HEK293 (cell line): ENCODE measurements around the gene SREBF1.

Experiments
- CTCF ChIA-PET: fragments of 350-600 bp; formaldehyde crosslinking; extraction: SDS; loops from one replicate; lab custom pipeline; 2021; ENCODE audit warnings: antibody characterized with exemption; lab: Yijun Ruan, JAX
- POLR2A ChIA-PET: fragments of 300-600 bp; formaldehyde crosslinking; extraction: SDS; loops from one replicate; lab custom pipeline; 2020; ENCODE audit warnings: antibody characterized with exemption, inconsistent platforms; lab: Yijun Ruan, JAX
- H3K27ac ChIP-seq: fragments of 200-500 bp; sonication (Bioruptor generic); 2 replicates; pipeline ENCODE4 v1.5.1; 2014; ENCODE audit warnings: low read depth, low read length, control low read depth, inconsistent platforms; ENCODE audit errors: extremely low read depth
- H3K36me3 ChIP-seq, 2 experiments: fragments of 200-500 bp in 1 of 2; sonication (Bioruptor generic) in 1 of 2; 1 replicate in 1 of 2; 2 replicates in 1 of 2; pipeline ENCODE4 v1.5.1; 2014 to 2017; ENCODE audit warnings: inconsistent platforms in 2 of 2, low read length in 2 of 2; ENCODE audit not compliant: control insufficient read depth in 2 of 2, insufficient read depth in 1 of 2
- H3K4me1 ChIP-seq: fragments of 200-500 bp; sonication (Bioruptor generic); 2 replicates; pipeline ENCODE4 v1.5.1; 2014; ENCODE audit warnings: mild to moderate bottlenecking, low read length, inconsistent platforms; ENCODE audit not compliant: control insufficient read depth, insufficient read depth
- H3K4me3 ChIP-seq: 2 replicates; pipeline ENCODE4 v1.5.1; 2011; ENCODE audit warnings: low read depth, mild to moderate bottlenecking, control low read depth, low read length, moderate library complexity
- H3K9me3 ChIP-seq: fragments of 200-500 bp; sonication (Bioruptor generic); 2 replicates; pipeline ENCODE4 v1.5.1; 2014; ENCODE audit warnings: low read depth, low read length, inconsistent platforms; ENCODE audit not compliant: control insufficient read depth, insufficient read depth
- EGR2 ChIP-seq: fragments of 450-650 bp; formaldehyde crosslinking; IDR thresholded peaks from 2 replicates; pipeline ENCODE4 v1.5.1; 2016; ENCODE audit warnings: low read depth, missing biosample characterization, missing genetic modification characterization
- HOXC10 ChIP-seq: sonication (generic); formaldehyde crosslinking; IDR thresholded peaks from 2 replicates; pipeline ENCODE4 v1.8.1; 2023; ENCODE audit warnings: mild to moderate bottlenecking, missing genetic modification reagents
- MYNN ChIP-seq: fragments of 450-650 bp; formaldehyde crosslinking; IDR thresholded peaks from 2 replicates; pipeline ENCODE4 v1.5.1; 2016; ENCODE audit warnings: missing biosample characterization, missing genetic modification characterization, borderline replicate concordance
- MZF1 ChIP-seq: fragments of 450-650 bp; formaldehyde crosslinking; IDR thresholded peaks from 2 replicates; pipeline ENCODE4 v1.5.1; 2017; ENCODE audit warnings: missing biosample characterization, missing genetic modification characterization, borderline replicate concordance
- PBX3 ChIP-seq: sonication (generic); formaldehyde crosslinking; IDR thresholded peaks from 2 replicates; pipeline ENCODE4 v1.8.1; 2022; ENCODE audit warnings: mild to moderate bottlenecking, moderate library complexity, missing genetic modification reagents
- REST ChIP-seq: fragments of 450-650 bp; formaldehyde crosslinking; IDR thresholded peaks from 2 replicates; pipeline ENCODE4 v1.5.1; 2016; ENCODE audit warnings: missing biosample characterization, missing genetic modification characterization
- SP3 ChIP-seq: fragments of 450-650 bp; formaldehyde crosslinking; IDR thresholded peaks from 2 replicates; pipeline ENCODE4 v1.5.1; 2016; ENCODE audit warnings: missing biosample characterization, missing genetic modification characterization
- WT1 ChIP-seq: fragments of 450-650 bp; formaldehyde crosslinking; IDR thresholded peaks from 2 replicates; pipeline ENCODE4 v1.5.1; 2016; ENCODE audit warnings: missing biosample characterization, missing genetic modification characterization
- ZBTB10 ChIP-seq: fragments of 450-650 bp; formaldehyde crosslinking; IDR thresholded peaks from 2 replicates; pipeline ENCODE4 v1.5.1; 2016; ENCODE audit warnings: missing biosample characterization, missing genetic modification characterization
- ZNF302 ChIP-seq: fragments of 450-650 bp; formaldehyde crosslinking; IDR thresholded peaks from 2 replicates; pipeline ENCODE4 v1.5.1; 2016; ENCODE audit warnings: missing biosample characterization, missing genetic modification characterization, low read depth
- ZNF391 ChIP-seq: fragments of 450-650 bp; formaldehyde crosslinking; IDR thresholded peaks from 2 replicates; pipeline ENCODE4 v1.5.1; 2016; ENCODE audit warnings: low read depth, missing biosample characterization, missing genetic modification characterization, borderline replicate concordance
- ZNF394 ChIP-seq: fragments of 450-650 bp; formaldehyde crosslinking; IDR thresholded peaks from 2 replicates; pipeline ENCODE4 v1.5.1; 2016; ENCODE audit warnings: missing biosample characterization, missing genetic modification characterization, mild to moderate bottlenecking, moderate library complexity, borderline replicate concordance
- ZNF600 ChIP-seq: fragments of 450-650 bp; formaldehyde crosslinking; IDR thresholded peaks from 2 replicates; pipeline ENCODE4 v1.5.1; 2016; ENCODE audit warnings: missing biosample characterization, missing genetic modification characterization
- ZNF664 ChIP-seq: fragments of 450-650 bp; formaldehyde crosslinking; IDR thresholded peaks from 2 replicates; pipeline ENCODE4 v1.5.1; 2016; ENCODE audit warnings: missing biosample characterization, missing genetic modification characterization
- ZNF704 ChIP-seq: fragments of 450-650 bp; formaldehyde crosslinking; IDR thresholded peaks from 2 replicates; pipeline ENCODE4 v1.5.1; 2016; ENCODE audit warnings: missing biosample characterization, missing genetic modification characterization
- ZNF747 ChIP-seq: fragments of 450-650 bp; formaldehyde crosslinking; IDR thresholded peaks from 2 replicates; pipeline ENCODE4 v1.5.1; 2016; ENCODE audit warnings: missing biosample characterization, missing genetic modification characterization
- ZSCAN18 ChIP-seq: fragments of 450-650 bp; formaldehyde crosslinking; IDR thresholded peaks from 2 replicates; pipeline ENCODE4 v1.5.1; 2016; ENCODE audit warnings: missing biosample characterization, missing genetic modification characterization
- ZXDB ChIP-seq: fragments of 450-650 bp; formaldehyde crosslinking; IDR thresholded peaks from 2 replicates; pipeline ENCODE4 v1.5.1; 2016; ENCODE audit warnings: missing biosample characterization, missing genetic modification characterization

Gene SREBF1

GRCh38 chr17:17765359-17766076, 71.3 kb downstream of the SREBF1 start:
- Histone ChIP-seq H3K4me3 (no peak overlapping the region), H3K36me3 (peaks cover 0 to 8% of the 10 kb centered on the region in 2 experiments; a peak in 1 of 3 replicates), H3K27ac (no peak overlapping the region), H3K9me3 (no peaks in the 10 kb centered on the region), H3K4me1 (peaks cover 13% of the 10 kb centered on the region)
- no peak for TF ChIP-seq ZNF302
- TF ChIP-seq ZNF704 (tag by site-specific recombination): no peak
- TF ChIP-seq SP3 (tag by site-specific recombination): no peak
- no peak for TF ChIP-seq ZNF394 (tag by site-specific recombination)
- ChIA-PET POLR2A (no interaction called here), CTCF (no interaction called here)

- no peak overlapping the region for H3K27ac ChIP-seq
- peaks cover 0 to 13% of the 10 kb centered on the region in 2 experiments; a peak in 1 of 3 replicates for H3K36me3 ChIP-seq
- no peaks in the 10 kb centered on the region for H3K9me3 ChIP-seq
- H3K4me1 ChIP-seq: peaks cover 4% of the 10 kb centered on the region; the same call in 1 of the 2 replicates
- POLR2A ChIA-PET: no interaction called here
- no peak overlapping the region for H3K4me3 ChIP-seq
- CTCF ChIA-PET: interaction anchor here (0.5 to 1.5 kb wide), 3 partner anchors 16 to 97 kb away, joined by 3 to 5 read pairs (median 4); no protein-coding TSS in a partner anchor
- TF ChIP-seq ZSCAN18 (no peak), REST (no peak), WT1 (no peak), HOXC10 (CRISPR knock-in tag) (no peak), PBX3 (CRISPR knock-in tag) (no peak), ZNF747 (no peak), ZNF391 (no peak), ZXDB (tag by site-specific recombination) (no peak), MZF1 (tag by site-specific recombination) (no peak), ZBTB10 (no peak), EGR2 (no peak), MYNN (tag by site-specific recombination) (no peak), ZNF664 (tag by site-specific recombination) (no peak), ZNF600 (tag by site-specific recombination) (no peak)
These were observed 73.1 kb downstream of the SREBF1 start for GRCh38 chr17:17763734-17764133.
